ENCODE data around the gene MLKL. TPM values are rescaled to one million over a fixed set of nuclear protein-coding genes. Genes with fewer than 3 reads are reported as not detected.
"Not testable (repeated sequence)": the region's sequence is repeated elsewhere in the genome, so short reads cannot be mapped to it uniquely, and the experiment has no call there.

The MLKL gene
- total RNA-seq, 4 donors from 2014 or later, result 1.2 to 4.6 (median 2.9) TPM

- Histone ChIP-seq H3K9me3 (no peaks in the 10 kb centered on the region), H3K27ac (no peak overlapping the region), H3K36me3 (no peaks in the 10 kb centered on the region), H3K4me1 (no peaks in the 10 kb centered on the region), H3K27me3 (peaks cover 0 to 7% (median 0%) of the 10 kb centered on the region in 3 donors), H3K4me3 (no peak overlapping the region)
- intact Hi-C loops (cut with DNase I; ENCODE audit: low total_unique reads), result loop anchor here (10.0 kb wide), 1 partner anchor 90 kb away; no protein-coding TSS in a partner anchor
- ATAC-seq, result no peak
- DNase-seq, result no peak
- TF ChIP-seq POLR2A (IDR thresholded peaks at IDR 0.05) (no peak), CTCF (IDR thresholded peaks at IDR 0.05 in 4 of 5, conservative IDR thresholded peaks at IDR 0.05 in 1 of 5) (no peak)
- in situ Hi-C loops (cut with MboI; ENCODE audit: low sequenced_read_pairs in 4 of 4), result loop anchor here in 1 of 4 donors (25.0 kb wide), 1 partner anchor 137 kb away; no protein-coding TSS in a partner anchor
These were observed 24.3 kb upstream of the MLKL start for GRCh38 chr16:74724820-74725549.

- intact Hi-C loops (cut with DNase I; ENCODE audit: low total_unique reads) (loop anchor here (10.0 kb wide), 1 partner anchor 92 kb away; no protein-coding TSS in a partner anchor), in situ Hi-C loops (cut with MboI; ENCODE audit: low sequenced_read_pairs in 4 of 4) (loop anchor here in 1 of 4 donors (25.0 kb wide), 1 partner anchor 139 kb away; no protein-coding TSS in a partner anchor)
- H3K4me1 ChIP-seq, result no peaks in the 10 kb centered on the region
- ATAC-seq (no peak), DNase-seq (no peak)
- no peak overlapping the region for H3K4me3 ChIP-seq
- no peak for TF ChIP-seq CTCF (IDR thresholded peaks at IDR 0.05 in 4 of 5, conservative IDR thresholded peaks at IDR 0.05 in 1 of 5)
- TF ChIP-seq POLR2A (IDR thresholded peaks at IDR 0.05), result no peak
- H3K36me3 ChIP-seq, result no peaks in the 10 kb centered on the region
- H3K9me3 ChIP-seq, result no peaks in the 10 kb centered on the region
- H3K27me3 ChIP-seq, result peaks cover 0 to 7% (median 0%) of the 10 kb centered on the region in 3 donors
- H3K27ac ChIP-seq, result no peak overlapping the region
These were observed 22.6 kb upstream of the MLKL start for GRCh38 chr16:74723256-74723655.

- H3K27me3 ChIP-seq, H3K9me3 ChIP-seq, H3K36me3 ChIP-seq, DNase-seq, H3K4me3 ChIP-seq, H3K27ac ChIP-seq, ATAC-seq, H3K4me1 ChIP-seq: not testable (repeated sequence)
- intact Hi-C loops (cut with DNase I; ENCODE audit: low total_unique reads), result loop anchor here (10.0 kb wide), 1 partner anchor 93 kb away; no protein-coding TSS in a partner anchor
- in situ Hi-C loops (cut with MboI; ENCODE audit: low sequenced_read_pairs in 4 of 4), result loop anchor here in 1 of 4 donors (25.0 kb wide), 1 partner anchor 140 kb away; no protein-coding TSS in a partner anchor
These were observed 21.5 kb upstream of the MLKL start for GRCh38 chr16:74722156-74722555.

GRCh38 chr16:74721716-74722115, 21.1 kb upstream of the MLKL start:
- no peak overlapping the region for H3K4me3 ChIP-seq
- H3K4me1 ChIP-seq, result no peaks in the 10 kb centered on the region
- no peak for TF ChIP-seq CTCF (IDR thresholded peaks at IDR 0.05 in 4 of 5, conservative IDR thresholded peaks at IDR 0.05 in 1 of 5)
- no peak for TF ChIP-seq POLR2A (IDR thresholded peaks at IDR 0.05)
- H3K27me3 ChIP-seq, result peaks cover 0 to 2% (median 0%) of the 10 kb centered on the region in 3 donors
- no peak overlapping the region for H3K27ac ChIP-seq
- in situ Hi-C loops (cut with MboI; ENCODE audit: low sequenced_read_pairs in 4 of 4) (loop anchor here in 1 of 4 donors (25.0 kb wide), 1 partner anchor 141 kb away; no protein-coding TSS in a partner anchor), intact Hi-C loops (cut with DNase I; ENCODE audit: low total_unique reads) (loop anchor here (10.0 kb wide), 1 partner anchor 93 kb away; no protein-coding TSS in a partner anchor)
- DNase-seq (no peak), ATAC-seq (no peak)
- no peaks in the 10 kb centered on the region for H3K9me3 ChIP-seq
- no peaks in the 10 kb centered on the region for H3K36me3 ChIP-seq

- Histone ChIP-seq H3K27me3 (no peaks in the 10 kb centered on the region), H3K4me3 (no peak overlapping the region), H3K9me3 (no peaks in the 10 kb centered on the region), H3K27ac (no peak overlapping the region), H3K4me1 (no peaks in the 10 kb centered on the region), H3K36me3 (no peaks in the 10 kb centered on the region)
- DNase-seq (no peak), ATAC-seq (no peak)
- in situ Hi-C loops (cut with MboI; ENCODE audit: low sequenced_read_pairs in 4 of 4), result loop anchor here in 1 of 4 donors (25.0 kb wide), 1 partner anchor 142 kb away; no protein-coding TSS in a partner anchor
- intact Hi-C loops (cut with DNase I; ENCODE audit: low total_unique reads), result loop anchor here (10.0 kb wide), 1 partner anchor 94 kb away; no protein-coding TSS in a partner anchor
- TF ChIP-seq CTCF (IDR thresholded peaks at IDR 0.05 in 4 of 5, conservative IDR thresholded peaks at IDR 0.05 in 1 of 5) (no peak), POLR2A (IDR thresholded peaks at IDR 0.05) (no peak)
These were observed 19.9 kb upstream of the MLKL start for GRCh38 chr16:74720579-74720978.
